OCI-M1 (cell line): Measurements from ENCODE around the gene ARTN.
A peak's percentile ranks its signal among the peaks of the same experiment; 100 is the strongest.

ENCODE experiments used
- DNase-seq: peaks from one replicate; lab custom pipeline; 2025; lab: John Stamatoyannopoulos, UW

The ARTN gene

DNA sequence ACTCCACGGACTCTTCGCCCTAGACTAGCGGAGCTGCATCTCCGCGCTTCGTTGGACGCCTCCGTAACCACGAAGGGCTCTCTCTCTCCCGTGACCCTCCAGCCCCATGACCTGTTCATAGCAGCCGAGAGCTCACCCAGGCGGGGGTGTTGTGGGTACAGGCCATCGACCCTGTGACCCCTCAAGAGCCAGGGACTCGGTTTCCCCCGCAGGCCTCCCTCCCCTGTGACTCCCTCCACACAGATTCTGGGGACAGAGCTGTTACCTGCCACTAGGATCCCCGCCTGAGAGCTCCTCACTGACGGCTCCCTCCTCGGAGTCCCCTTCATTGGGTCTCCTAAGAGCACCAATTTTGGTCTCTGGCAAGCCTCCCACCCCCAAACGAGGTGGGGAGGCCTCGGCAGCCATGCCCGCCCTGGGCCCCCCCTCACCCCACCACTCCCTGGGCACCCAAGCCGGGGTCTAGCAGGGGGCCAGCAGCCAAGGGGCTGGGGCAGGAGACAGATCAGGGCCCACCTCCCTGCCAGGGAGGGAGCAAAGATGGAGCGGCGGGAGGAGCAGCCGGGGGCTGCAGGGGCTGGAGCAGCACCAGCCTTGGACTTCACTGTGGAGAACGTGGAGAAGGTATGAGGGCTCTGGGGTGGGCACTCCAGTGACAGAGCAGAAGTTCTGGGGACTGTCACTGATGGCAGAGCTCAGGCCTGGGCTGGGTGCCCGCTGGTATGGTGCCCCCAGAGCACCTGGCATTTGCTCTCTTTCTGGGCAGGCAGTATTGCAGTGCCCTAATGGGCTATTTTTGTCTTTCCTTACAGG is 13.7 kb downstream of the ARTN start:
- no peak for DNase-seq

DNA sequence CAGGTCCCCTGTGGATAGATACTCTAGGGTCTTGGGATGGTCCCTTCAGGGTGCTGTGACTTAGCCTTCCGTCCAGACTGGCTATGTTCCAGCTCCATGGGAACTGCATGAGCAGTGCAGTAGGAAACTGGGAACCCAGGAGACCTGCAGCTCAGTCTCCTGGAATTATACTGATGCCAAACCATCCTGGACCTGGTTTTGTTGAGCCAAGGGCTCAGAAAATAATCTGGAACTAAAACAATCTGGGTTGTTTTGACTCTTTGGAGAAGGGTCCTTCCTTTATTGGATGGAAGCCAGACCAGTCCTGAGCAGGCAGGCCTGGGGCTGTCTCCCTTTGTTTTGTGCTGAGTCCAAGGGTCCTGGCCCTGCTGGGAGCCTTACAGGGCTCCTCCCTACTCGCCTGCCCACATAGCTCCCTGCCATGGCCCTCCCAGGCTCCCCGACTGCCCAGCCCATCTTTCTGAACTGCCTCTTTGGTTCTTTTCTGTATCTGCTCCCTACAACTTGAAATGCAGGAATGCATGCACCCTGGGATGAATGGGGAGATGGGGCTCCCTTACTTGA is 14.4 kb downstream of the ARTN start:
- DNase-seq, result no peak

DNA sequence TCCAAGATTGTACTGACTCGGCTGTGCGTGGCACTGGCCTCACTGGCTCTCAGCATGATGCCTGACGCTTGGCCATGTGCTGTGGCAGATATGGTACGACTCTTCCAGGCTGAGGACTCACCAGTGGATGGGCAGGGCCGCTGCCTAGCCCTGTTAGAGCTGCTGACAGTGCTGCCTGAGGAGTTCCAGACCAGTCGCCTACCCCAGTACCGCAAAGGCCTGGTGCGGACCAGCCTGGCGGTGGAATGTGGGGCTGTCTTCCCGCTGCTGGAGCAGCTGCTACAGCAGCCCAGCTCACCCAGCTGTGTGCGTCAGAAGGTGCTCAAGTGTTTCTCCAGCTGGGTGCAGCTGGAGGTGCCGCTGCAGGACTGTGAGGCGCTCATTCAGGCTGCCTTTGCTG is 16.1 kb downstream of the ARTN start:
- DNase-seq, result no peak

DNA sequence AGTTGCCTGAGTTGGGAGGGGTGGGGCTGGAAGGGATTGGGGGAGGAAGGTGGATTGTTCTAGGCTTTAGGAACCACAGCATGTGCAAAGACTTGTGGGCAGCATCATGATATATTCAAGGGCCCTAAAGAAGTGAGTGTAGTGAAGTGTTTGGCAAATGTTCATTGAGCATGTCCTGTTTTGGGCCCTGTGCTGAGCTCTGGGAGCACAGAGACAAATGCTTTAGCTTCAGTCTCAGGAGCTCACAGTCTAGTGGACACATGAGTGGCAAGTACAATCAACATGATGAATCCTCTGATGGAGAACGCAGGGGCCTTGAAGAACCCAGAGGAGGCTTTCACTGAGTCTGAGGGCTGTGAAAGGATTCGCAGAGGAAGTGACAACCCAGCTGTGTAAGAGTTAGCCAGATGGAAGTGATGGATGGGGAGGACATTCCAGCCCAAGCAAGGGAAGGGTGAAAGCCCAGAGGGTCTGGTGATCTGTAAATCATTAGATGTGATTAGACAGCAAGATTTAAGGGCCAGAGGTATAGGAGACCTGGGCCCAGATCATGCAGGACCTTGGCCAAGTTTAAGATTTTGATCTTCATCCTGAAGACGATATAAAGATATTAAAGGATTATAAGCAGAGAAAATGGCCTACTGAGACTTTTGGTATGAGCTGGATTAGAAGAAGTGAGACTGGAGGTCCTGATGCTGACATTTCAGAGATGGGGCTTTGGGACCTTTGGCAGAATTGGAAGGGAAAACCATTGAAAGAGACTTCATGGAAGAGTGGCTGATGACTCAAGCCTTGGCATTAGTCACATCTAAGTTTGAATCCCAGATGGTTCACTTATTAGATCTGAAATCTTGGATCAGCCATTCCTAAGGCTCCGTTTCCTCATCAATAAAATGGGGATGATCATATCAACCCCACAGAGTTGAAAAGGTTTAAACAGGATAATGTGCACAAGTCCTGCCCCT is 17.7 kb downstream of the ARTN start:
- DNase-seq, result no peak

DNA sequence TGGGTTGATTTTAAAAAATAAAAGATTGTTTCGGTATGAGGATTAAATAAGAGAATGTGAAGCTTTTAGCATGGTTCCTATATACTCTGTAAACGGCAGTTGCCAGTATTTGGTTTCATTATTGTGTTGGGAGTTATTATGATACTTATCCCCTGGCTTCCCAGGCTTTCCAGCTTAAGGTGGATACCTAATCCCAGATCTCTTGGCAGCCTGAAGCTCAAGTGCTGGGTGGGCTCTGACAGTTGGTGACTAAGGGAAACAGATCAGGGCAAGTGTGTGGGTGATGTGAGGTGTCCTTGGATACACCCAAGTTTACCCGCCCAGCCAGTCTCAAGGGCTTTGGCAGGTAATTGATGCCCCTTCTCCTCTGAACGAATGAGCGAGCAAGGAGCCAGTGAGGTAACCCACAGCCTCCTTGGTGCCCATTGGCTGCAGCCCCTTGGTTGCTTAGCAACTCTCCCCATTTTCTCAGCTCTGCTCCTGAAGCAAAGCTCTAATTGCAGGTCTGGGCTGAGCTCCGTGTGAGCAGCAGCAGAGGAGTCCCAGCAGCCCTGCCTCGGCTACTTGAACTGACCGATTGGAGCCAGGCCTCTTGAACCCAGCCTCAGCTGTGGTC is 19.2 kb downstream of the ARTN start:
- DNase-seq, result no peak

DNA sequence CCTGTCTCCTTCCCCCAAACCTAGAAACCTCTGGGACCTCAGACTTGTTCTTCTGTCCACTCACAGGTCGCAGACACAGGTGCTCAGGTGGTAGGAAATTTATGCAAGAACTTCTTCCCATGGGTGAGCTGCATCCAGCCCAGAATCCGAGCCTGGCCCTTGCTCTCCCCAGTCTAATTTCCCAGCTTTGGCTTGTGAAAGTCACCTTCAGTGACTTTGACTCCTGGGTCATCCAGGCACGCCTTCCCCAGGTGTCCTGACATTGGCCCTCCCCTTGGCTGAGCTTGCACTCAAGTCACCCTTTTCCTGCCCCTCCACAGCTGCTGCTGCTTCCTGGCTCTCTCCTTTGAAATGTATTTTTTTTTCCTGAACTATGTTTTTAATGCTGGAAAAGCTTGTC is 19.8 kb downstream of the ARTN start:
- no peak for DNase-seq

DNA sequence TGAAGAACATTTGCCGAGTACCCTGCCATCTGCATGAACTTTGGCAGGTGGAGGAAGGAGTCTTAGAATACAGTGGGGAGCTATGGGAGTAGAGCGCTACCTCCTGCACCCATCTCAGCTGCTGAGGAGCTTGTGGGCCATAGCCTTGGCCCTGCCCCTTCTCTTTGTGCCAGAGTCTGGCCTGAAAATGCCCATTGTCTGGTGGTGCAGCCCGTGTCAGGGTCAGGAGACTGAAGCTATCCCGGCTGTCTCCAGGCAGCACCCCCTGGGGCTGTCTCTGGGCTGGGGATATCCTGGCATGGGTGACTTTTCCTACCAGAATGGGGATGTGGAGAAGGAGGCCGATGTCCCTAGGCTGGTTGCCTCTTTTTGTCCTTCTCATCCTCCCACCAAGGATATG is 20.4 kb downstream of the ARTN start:
- no peak for DNase-seq

DNA sequence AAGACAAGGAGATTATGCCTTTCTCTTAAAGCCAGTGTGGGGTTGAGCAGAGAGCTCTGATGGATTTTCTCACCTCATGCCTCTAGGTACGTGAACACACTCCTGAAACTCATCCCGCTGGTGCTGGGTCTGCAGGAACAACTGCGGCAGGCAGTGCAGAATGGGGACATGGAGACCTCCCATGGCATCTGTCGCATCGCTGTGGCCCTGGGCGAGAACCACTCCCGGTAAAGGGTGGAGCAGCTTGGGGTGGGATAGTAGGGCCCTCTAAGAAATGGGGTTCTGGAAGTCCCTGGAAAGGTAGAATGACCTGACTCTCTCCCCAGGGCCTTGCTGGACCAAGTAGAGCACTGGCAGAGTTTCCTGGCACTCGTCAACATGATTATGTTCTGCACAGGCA is 22.6 kb downstream of the ARTN start:
- DNase-seq, result no peak

DNA sequence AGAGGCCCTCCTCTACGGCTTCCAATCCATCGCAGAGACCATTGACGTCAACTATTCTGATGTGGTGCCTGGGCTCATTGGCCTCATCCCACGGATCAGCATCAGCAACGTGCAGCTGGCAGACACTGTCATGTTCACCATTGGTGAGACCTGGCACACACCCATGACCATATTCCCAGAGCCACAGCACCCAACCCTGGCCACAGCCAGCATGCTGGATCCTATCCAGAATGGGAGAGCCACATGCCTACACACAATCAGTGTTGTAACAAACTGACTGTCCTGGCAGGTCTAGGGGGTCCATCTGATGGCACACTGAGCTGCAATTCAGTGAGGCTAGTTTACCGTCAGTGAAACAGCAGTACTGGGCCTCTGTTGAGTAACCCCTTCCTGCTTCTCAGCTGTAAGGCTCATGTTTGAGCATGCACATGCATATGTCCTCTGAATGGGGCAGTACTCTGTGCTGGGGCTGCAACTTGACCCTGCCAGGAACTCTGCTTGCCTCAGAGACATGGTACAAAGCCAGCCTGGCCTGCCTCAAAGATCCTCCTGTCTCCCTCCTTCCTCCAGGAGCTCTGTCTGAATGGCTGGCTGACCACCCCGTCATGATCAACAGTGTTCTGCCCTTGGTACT is 23.9 kb downstream of the ARTN start:
- DNase-seq, result no peak

DNA sequence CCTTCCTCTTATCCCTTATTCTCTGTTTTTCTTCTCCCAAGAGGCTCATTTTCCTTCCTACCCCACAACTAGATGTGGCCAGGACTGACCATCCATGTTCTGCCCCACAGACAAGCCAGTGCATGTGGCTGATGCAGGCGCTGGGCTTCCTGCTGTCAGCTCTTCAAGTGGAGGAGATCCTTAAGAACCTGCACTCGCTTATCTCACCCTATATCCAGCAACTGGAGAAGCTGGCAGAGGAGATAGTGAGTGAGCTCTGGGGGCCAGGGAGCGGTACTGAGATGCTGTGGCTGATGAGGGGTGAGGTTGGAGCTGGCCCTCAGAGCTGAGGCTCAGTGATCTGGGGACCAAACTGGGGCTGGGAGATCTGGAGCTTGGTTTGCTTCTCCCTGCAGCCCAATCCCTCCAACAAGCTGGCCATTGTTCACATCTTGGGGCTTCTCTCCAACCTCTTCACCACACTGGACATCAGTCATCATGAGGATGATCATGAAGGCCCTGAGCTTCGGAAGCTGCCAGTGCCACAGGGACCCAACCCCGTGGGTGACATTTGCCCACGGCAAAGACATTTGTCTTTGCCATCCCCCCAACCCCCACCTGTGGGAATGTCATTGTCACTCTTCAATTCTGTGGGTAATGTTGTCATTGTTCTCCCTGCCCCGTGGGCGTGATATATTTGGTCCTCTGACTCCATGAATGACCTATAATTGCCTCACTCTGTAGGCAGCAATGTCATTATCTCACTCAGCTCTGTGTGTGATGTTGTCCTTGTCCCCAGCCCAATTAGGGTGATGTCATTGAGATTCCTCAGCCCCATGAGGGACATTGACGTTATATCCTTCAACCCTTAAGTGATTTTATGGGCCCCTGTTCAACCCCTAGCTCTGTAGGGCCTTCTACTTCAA is 25.0 kb downstream of the ARTN start:
- no peak for DNase-seq

DNA sequence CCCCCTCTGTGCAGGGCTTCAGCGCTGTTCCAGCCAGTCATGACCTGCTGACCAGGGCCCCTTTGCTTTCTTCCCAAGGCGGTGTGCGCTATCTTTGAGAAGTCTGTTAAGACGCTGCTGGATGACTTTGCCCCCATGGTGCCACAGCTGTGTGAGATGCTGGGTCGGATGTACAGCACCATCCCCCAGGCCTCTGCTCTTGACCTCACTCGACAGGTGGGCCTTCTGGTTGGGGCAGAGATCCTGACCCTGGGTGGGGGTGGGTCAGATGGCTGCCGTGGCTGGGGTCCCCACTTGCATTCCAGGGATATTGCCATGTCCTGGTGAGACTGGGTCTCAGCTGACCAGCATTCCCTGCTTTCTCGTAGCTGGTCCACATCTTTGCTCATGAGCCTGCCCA is 27.2 kb downstream of the ARTN start:
- DNase-seq, result no peak

DNA sequence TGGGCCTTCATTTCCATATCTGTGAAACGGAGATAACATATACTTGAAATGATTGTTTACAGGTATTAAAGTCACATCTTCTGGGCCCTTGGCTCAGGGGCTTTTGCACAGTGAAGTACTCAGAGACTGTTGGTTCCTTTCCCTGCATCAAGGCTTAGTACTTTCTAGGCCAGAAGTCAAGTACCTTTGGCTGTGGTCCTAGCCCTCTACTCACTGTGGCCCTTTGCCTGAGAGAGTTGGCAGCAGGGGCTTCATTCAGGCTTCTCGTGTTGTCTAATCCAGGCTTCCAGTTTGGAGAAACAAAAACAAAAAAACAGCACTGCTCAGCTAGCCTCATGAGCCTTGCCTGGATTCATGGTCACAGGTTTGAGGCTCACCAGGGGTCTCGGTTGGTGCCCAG is 28.1 kb downstream of the ARTN start:
- no peak for DNase-seq

DNA sequence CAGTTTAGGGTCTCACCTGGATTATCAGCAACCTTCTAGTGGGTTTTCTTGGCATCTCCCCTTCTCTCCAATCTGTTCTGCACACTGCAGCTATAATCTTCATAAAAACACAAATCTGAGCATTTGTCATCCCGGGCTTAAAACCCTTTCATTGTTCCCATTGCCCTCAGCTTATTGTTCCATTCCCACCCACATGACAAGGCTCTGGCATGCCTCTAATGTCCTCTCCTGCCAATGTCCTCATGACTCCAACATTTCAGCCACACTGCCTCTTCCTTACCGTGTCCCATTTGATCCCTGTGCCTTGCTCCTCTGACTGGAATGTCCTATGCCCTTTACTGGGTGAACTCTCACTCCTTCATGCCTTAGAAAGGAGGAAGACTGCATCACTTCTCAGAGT is 28.7 kb downstream of the ARTN start:
- DNase-seq, result no peak

DNA sequence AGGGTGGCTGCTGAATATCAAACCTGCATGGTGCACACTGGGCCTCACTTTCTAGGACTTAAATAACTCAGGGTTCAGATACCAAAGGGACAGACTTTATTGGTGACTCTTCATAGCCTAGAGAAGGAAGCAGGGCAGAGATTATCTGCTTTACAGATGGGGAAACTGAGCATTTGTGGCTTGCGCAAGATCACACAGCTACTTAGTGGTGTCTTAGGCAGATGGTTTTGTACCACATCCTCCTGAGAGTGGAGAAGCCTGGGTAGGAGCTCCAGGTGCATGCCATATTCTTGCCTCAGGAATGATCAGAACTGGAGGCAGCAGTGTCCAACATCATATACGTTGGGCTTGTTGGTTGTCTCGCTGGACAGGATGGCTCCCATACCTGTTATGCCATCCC is 29.4 kb downstream of the ARTN start:
- DNase-seq, result no peak

DNA sequence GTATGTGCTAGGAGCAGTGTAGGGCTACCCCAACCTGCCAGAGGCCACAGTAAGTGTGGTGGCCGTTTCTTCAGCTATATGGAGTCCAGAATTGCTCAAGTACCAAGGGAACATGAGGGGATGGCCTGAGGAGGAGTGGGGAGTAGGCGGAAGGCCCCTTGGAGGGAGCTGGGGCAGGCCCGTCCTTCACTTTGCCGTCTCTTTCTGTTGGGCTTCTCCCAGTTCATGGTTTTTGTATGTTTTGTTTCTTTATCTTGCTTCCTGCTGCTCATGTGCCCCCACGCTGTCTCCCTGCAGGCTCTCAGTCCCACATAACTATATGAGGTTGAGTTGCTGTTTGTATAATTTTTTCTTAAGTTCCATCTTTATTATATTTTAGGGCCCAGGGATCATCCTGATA is 30.3 kb downstream of the ARTN start:
- no peak for DNase-seq

DNA sequence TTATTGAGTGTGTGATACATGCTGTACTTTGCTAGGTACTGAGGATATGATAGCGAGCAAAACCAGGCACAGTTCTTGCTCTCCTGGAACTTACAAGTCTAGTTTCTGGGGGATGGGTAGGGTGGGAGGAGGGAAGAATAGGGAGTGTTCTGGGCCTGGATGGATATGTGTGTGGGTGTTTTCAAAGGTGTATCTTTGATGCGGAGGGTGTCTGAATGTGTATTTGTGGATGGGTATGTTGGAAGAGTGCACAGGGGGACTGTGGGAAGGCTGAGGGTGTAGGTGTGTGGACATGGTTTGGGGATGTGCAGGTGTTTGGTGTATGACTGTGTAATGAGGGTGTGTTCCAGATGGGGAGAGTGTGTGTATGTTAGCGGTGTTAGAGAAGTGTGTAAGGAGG is 31.7 kb downstream of the ARTN start:
- DNase-seq, result no peak

DNA sequence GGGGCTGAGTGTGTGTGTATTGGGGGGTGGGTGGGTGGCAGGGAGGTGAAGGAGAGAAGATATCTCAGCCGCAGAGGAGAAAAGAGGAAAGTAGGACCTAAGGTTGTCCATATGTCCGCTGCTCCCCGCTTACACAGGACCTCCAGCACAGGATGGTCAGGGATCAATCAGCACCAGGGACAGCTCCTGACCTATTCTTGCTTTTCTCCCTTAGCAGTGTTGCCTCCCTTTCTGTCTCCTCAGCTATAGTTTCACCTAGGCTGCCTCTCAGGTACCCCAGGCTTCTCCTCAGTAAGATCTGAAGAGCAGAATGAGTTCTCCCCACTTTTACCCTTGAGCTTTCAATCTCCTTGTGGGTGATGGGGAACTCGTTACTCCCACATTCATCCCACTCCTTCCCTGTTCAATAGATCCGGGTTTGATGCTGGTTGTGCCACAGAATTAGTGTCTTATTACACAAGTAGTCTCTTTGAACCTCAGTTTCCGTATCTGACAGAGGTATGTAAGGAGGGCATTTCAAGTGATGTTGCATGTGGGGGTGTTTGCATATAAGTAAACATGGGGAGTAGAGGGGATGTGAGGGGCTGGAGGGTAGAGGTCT is 34.8 kb downstream of the ARTN start:
- peak; percentile 55 for DNase-seq

DNA sequence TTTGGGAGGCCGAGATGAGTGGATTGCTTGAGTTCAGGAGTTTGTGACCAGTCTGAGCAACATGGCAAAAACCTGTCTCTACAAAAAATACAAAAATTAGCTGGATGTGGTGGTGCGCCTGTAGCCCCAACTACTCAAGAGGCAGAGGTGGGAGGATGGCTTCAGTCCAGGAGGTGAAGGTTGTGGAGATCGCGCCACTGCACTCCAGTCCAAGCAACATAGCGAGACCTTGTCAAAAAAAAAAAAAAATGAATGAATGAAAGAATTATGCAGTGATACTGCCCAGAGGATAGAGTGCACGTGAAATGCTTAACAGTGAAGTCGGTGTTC is 35.8 kb downstream of the ARTN start:
- no peak for DNase-seq

DNA sequence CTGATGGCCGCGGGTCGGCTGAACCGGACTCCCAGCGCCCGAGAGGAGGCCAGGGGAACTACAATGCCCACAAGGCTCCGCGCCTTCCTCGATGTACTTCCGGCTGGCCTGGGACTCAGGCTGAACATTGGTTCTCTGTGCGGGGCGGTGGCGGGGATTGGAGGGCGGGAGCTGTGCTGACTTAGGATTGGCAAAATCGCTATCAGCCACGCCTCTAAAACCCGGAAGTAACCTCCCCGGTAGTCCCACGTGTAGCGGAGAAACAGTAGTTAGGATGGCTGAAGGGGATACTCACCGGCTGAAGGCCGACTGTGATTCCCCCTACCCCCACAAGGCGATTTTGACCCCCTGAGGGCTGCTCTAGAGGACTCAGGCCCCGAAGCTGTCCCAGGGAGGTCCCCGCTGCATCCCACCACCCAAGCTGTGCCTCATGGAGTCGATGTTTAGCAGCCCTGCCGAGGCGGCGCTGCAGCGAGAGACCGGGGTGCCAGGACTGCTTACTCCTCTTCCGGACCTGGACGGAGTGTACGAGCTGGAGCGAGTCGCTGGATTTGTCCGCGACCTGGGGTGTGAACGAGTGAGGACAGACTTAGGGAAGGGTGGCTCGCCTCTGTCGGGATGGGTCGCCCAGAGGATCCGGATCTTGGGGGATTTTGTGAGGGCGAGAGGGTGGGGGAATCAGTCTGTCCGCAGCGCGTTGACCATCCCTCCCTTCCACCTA is 36.3 kb downstream of the ARTN start, which contains the start of gene DPH2:
DPH2 (plus strand) TSS at position 265 of the 721 bp plus-strand sequence; CDS start at position 431, 166 bp downstream.
- peak; percentile 98 for DNase-seq

DNA sequence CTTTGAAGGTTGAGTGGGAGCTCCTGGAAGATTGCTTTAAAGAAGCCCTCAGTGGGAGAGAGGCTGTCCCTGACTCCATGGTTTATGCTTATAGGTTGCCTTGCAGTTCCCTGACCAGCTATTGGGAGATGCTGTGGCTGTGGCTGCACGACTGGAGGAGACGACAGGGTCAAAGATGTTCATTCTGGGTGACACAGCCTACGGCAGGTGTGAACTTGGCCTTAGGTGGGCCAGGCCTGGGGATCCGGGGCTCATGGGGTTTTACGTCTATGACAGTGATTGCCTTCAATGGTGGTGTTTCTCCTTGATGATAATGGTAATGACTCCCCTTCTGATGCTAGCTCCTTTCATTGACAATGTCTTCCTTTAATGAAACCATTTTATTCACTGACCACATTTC is 36.9 kb downstream of the ARTN start:
- no peak for DNase-seq
